ENCODE data around the gene NUP98. TPM values are rescaled to one million over a fixed set of nuclear protein-coding genes. Genes with fewer than 3 reads are reported as not detected.
A peak's percentile ranks its signal among the peaks of the same experiment; 100 is the strongest.

NUP98 gene
- total and polyA plus RNA-seq, 2 of the 13 experiments (the other 11 are each of a cell fraction or from before 2014, with no cell fraction given): 76.6 to 85.3 TPM

GRCh38 chr11:3807909-3808860 lies 10.8 kb upstream of the NUP98 start, which contains the start of gene PGAP2 (continued):
- TF ChIP-seq DPF2 (CRISPR knock-in tag; IDR thresholded peaks at IDR 0.05; ENCODE audit: borderline replicate concordance, low read depth): no peak
- TF ChIP-seq ZNF746 (CRISPR knock-in tag; IDR thresholded peaks at IDR 0.05): no peak
- no peak for TF ChIP-seq KDM4B (CRISPR knock-in tag; IDR thresholded peaks at IDR 0.05)
- no peak for TF ChIP-seq FOXP4 (CRISPR knock-in tag; IDR thresholded peaks at IDR 0.05)
- no peak for TF ChIP-seq TFDP1 (CRISPR knock-in tag; IDR thresholded peaks at IDR 0.05; ENCODE audit: borderline replicate concordance)
- no peak for TF ChIP-seq ZNF569 (CRISPR knock-in tag; IDR thresholded peaks at IDR 0.05; ENCODE audit: borderline replicate concordance)
- TF ChIP-seq HDAC1 (CRISPR knock-in tag; IDR thresholded peaks at IDR 0.05): 0 out of 2 replicates have a peak, but pooled peaks have one; percentile 18
- TF ChIP-seq ZNF577 (CRISPR knock-in tag; IDR thresholded peaks at IDR 0.05; ENCODE audit: borderline replicate concordance, low read depth): no peak
- TF ChIP-seq NR2F2 (IDR thresholded peaks at IDR 0.05; ENCODE audit: borderline replicate concordance, low read depth): no peak
- no peak for TF ChIP-seq ZBTB33 (CRISPR knock-in tag; IDR thresholded peaks at IDR 0.05)
- TF ChIP-seq POGZ (CRISPR knock-in tag; IDR thresholded peaks at IDR 0.05): no peak
- no peak for TF ChIP-seq THYN1 (CRISPR knock-in tag; IDR thresholded peaks at IDR 0.05; ENCODE audit: borderline replicate concordance, low read depth)
- TF ChIP-seq ZNF276 (CRISPR knock-in tag; IDR thresholded peaks at IDR 0.05; ENCODE audit: low read depth): no peak; the same call in 1 of the 2 replicates
- TF ChIP-seq ZNF30 (CRISPR knock-in tag; IDR thresholded peaks at IDR 0.05): no peak
- no peak for TF ChIP-seq TIGD3 (CRISPR knock-in tag; IDR thresholded peaks at IDR 0.05; ENCODE audit: borderline replicate concordance)
- TF ChIP-seq ZNF513 (CRISPR knock-in tag; conservative IDR thresholded peaks at IDR 0.05): no peak
- TF ChIP-seq MAFK (conservative IDR thresholded peaks at IDR 0.05 in 1 of 2, IDR thresholded peaks at IDR 0.05 in 1 of 2; ENCODE audit: low read length in 2 of 2): no peak
